Activated T-cell treated with anti-CD3 and anti-CD28 coated beads for 48 hours (primary cell): ENCODE data around the gene IL12RB1.

Source experiments
- DNase-seq: peaks from one replicate; pipeline ENCODE4 v3.0.0-alpha.2; 2020; ENCODE audit warnings: low read depth

The IL12RB1 gene

DNA sequence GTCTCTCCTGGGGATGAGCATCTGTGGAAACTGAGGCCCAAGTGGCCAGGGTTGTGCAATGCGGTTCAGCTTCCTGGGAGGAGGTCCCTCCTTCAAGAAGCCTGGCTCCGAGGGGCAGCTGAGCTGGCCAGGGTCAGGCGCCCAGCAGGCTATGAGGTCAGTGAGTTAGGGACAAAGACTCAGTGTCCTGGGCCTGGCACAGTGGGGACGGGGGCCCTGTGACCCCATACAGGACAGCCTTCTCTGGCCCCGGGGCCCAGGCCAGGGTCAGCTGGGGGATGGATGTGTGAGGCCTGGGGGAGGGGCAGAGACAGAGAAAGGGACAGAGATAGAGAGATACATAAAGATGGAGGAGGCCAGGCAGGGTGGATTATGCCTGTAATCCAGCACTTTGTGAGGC, 3.0 kb upstream of the IL12RB1 start:
- no peak for DNase-seq

DNA sequence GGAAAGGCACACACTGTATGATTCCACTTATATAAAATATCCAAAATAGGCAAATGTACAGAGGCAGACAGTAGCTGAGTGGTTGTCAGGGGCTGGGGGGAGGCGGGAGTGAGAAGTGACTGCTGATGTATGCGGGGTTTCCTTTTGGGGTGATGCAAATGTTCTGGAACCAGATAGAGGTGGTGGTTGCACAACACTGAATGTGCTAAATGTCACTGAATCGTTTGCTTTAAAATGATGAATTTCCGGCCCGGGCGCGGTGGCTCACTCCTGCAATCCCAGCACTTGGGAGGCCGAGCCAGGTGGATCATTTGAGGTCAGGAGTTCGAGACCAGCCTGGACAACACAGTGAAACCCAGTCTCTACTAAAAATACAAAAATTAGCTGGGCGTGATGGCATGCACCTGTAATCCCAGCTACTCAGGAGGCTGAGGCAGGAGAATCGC, 2.4 kb upstream of the IL12RB1 start:
- peak; percentile 60 for DNase-seq

DNA sequence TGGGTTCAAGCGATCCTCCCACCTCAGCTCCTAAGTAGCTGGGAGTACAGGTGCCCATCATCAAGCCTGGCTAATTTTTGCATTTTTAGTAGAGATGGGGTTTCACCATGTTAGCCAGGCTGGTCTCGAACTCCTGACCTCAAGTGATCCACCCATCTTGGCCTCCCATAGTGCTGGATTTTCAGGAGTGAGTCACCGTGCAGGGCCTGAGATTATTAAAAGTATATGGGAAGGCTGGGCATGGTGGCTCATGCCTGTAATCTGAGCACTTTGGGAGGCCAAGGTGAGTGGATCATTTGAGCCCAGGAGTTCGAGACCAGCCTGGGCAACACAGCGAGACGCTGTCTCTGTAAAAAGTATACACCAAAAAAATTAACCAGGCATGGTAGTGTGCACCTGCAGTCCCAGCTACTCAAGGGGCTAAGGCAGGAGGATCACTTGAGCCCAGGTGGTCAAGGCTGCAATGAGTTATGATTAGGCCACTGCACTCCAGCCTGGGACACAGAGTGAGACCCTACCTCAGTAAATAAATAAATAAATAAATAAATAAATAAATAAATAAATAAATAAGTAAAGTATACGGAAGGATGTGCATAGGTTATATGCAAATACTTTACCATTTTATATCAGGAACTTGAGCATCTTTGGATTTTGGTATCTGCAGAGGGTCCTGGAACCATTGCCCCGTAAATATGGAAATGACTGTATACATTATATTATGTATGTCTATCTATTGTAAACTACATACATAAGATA, 854 bp downstream of the IL12RB1 start:
- no peak for DNase-seq

DNA sequence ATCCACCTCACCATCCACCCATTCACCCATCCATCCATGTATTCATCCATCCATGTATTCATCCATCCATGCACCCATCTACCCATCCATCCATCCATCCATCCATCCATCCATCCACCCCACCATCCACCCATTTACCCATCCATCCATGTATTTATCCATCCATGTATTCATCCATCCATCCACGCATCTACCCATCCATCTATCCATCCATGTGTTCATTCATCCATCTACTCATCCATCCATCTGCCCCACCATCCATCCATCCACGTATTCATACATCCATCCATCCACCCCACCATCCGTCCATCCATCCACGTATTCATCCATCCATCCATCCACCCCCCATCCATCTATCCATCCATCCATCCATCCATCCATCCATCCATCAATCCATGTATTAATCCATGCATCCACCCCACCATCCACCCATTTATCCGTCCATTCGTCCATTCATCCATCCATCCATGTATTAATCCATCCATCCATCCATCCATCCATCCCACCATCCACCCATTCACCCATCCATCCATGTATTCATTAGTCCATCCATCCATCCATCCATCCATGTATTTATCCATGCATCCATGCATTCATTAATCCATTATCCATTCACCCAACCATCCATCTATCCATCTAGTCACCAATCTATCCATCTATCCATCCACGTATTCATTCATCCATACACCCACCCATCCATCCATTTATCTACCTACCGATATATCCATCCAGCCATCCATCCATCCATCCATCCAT, 2.6 kb downstream of the IL12RB1 start:
- DNase-seq: no peak

DNA sequence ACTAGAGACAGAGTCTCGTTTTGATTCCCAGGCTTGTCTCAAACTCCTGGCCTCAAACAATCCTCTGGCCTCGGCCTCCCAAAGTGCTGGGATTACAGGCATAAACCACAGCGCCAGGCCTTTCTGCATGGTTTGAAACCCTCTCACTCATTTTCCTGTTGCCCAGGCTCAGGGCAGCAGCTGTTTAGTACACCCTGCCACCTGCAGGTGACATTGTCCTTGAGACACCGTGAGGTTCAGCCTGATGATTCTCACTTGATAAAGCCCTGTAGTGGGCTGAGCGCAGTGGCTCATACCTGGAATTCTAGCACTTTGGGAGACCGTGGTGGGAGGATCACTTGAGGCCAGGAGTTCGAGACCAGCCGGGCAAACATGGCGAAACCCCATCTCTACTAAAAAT, 12.5 kb downstream of the IL12RB1 start:
- DNase-seq: no peak

DNA sequence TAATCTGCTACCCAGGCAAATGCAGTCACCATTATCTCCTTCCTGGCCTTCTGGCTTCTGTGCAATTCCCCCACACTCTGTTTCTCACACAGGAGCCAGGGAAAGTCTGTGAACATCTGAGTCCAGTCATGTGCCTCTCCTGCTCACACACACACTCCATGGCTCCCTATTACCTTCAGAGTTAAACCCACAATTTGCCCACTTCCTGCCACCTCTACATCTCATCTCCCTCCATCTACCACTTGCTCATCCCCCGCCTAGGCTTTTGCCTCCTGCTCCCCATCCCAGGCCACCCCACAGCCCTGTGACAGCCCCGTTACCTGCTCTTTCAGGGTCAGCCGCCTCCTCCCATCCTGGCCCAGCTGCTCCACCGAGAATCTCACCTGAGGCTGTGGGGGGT, 13.5 kb downstream of the IL12RB1 start:
- DNase-seq: no peak

DNA sequence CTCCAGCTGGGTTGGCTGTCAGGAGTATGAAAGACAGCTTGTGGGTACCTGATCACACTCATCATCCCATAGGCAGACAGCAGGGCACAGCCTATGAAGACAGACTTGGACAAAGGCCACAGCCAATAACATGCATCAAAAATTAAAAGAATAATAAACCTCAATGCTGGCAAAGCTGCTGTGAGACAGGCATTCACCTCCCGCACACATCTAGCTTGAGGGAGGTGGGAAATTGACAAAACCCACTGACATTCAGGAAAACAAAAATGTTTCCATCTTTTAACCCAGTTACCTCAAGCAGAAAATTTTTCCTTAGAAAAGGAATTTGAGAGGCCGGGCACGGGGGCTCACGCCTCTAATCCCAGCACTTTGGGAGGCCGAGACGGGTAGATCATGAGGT, 14.4 kb downstream of the IL12RB1 start:
- DNase-seq: no peak

DNA sequence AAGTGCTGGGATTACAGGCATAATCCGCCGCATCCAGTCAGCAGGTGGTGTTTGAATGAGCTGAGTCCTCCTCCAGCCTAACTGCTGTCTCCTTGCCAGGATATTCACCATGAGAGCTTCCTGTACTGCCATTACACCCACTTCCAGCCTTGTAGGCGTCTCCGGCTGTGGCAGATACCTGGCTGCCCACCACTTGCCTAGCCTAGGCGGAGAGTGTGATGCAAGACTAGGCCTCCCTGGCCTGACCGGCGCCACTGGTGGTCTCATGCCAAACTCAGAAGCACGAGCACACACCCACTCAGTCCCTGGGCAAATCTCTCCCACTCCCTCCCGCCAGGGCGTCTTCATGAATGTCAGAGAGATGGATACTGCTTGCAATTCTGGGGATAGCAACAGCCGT, 16.6 kb downstream of the IL12RB1 start:
- no peak for DNase-seq

DNA sequence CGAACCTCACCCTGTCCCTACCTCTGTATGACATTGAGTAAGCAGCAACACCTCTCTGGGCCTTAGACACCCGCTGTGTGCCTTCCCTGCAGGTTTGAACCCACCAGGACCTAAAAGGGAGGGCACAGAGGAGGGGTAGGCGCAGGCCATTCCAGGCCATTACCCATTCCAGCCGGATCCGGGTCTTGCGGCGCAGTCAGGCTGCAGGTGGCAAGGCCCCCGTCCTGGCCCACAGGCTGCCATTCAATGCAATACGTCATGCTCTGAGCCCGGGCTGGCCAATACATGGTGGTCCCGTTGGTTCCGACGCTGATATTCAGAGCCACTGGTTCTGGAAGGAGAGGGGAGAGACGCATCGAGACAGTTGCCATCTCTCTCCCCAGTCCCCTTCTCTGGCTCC, 17.4 kb downstream of the IL12RB1 start:
- no peak for DNase-seq

DNA sequence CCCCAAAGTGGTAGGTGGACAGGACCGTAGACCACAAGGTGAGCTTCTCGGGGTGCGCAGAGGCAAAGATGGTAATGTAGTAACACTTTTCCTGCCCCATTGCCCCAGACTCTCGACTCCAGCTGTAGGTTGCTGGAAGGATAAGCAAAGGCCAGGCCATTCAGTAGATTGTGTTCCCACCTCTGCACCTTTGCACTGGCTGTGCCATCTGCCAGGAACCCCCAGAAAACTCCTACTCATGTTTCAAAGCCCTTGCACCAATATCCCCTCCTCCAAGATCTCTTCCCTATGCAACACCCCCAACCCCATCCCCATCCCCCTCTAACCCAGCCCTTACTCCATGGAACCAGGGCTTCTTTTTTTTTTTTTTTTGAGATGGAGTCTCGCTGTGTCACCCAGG, 18.3 kb downstream of the IL12RB1 start:
- DNase-seq: no peak

DNA sequence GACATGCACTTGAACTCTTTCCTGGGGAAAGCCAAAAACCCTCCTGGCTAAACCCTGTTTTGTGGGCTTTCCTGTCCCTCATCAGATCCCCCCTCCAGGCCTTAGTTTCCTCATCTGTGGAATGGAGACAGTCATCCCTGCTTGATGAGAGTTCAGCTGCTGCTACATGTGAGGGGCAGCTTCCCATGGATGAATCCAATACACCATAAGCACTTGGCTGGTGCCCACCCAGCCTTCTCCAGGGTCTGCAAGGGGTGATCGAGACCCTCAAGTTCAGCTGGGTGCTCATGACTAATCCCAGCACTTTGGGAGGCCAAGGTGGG, 21.6 kb downstream of the IL12RB1 start:
- no peak for DNase-seq

DNA sequence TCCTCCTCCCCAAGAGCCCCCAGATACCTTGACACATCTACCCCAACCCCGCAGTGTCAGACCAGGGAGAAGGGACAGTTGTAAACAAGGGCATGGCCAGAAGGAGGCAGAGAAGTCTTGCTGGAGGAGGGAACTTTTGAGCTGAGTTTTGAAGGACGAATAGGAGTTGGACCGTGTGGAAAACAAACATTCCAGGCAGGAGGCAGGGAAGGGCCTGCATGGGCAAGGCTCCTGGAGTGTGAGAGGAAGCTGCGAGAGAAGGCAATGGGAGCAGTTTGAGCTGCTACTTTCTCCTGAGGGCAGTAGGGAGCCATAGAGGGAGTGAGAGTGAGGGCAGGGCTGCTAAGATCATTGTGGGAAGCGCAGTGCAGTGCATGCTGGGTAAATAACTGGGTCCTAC, 23.3 kb downstream of the IL12RB1 start:
- peak; percentile 31 for DNase-seq

DNA sequence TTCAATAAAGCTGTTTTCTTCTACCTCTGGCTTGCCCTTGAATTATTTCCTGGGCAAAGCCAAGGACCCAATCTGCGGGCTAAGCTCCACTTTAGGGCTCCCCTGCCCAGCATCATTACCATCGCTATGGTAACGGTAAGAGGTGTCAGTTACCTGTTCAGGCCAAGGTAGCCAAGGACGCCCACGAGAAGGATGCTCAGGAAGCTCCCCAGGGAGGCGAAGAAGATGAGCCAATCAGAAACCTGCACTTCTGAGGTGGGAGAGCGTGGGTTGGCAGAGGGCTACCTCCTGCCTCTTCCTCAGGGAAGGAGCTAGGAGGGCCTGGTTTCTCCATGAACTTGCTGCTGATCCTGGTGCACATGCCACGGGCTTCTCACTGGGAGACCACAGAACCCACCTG, 24.7 kb downstream of the IL12RB1 start:
- no peak for DNase-seq

DNA sequence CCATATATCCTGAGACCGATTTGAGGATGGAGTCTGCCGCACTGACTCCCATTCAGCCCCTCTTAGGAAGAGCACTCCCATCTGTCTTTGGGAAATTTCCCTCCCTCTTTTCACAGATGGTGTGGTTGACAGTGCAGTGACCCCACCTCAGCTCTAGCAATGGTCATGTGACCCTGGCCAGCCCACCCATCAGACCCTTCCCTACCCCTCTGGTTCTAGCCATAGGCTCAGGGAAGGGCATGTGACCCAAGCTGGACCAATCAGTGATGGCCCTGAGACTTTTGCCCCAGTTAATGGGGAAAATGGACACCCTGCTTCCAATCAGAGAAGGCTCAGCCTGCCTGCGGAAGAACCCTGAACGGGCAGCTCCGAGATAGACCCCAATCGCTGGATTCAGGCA, 26.3 kb downstream of the IL12RB1 start:
- no peak for DNase-seq

DNA sequence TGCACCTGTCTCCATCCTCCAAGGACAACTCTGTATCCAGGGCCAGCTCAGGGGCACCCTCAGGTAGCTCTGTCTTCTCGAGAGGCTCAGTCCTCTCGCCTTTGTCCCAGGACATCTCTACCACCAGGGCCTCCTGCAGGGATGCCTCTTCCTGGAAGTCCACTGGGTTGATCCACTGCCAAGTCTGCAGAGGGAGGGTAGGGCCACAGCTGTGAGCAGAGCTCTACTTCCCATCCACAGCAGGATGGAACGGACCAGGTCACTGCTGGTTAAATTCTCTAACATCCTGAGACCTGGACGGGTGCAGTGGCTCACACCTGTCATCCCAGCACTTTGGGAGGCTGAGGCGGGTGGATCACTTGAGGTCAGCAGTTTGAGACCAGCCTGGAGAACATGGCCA, 26.8 kb downstream of the IL12RB1 start:
- DNase-seq: no peak

DNA sequence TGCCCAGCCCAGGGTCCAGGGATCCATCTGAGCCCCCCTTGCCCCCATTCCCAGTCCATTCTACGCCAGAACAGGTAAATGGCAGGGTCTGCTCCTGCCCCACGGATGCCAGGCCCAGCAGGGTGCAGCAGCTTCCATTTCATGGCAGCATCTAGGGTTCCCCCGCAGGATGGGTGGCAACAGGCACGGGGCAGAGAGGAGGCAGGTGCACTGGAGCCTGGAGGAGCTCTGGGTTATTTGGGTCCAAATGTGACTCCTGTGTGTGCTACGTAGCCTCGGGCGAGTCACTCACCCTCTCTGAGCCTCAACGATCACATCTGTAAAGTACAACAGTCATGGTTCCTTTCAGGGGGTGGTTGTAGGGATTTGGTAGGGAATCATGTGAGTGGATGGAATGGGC, 27.4 kb downstream of the IL12RB1 start:
- DNase-seq: no peak

DNA sequence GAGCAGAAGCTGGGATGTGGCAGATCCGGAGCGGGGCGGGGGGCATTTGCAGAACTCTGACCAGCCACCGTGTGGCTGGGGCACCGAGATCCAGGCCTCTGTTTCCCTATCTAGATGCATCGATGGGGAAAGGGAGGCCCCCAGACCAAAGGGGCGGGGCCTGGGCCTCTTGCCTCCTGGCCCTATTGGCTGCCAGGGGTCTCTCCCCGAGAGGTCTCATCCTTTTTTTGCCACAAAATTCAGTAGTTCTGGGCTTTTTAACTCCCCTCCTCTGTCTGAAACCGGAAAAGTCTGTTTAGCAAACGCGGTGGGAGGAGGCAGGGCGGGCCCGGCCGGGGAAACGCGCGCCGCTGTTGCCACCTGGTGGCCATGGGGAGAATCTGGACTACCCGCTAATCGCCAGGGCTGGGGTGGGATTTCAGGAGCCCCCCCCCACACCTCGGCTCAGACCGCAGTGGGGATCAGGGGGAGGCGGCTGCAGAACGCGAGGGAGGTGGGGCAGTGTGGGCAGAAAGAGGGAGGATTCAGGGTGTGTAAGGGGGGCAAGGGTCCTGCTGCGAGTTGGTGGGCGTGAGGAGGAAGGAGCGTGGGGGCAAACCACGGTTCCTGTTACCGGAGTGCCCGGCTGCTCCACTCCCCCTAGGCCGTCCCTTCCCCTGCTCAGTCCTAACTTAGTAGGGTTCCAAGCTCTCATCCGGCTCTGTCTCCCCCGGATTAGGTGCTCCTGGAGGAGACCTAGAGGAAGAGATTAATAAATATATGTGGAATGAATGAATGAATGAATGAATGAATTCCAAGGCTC, 28.3 kb downstream of the IL12RB1 start:
- DNase-seq: peak; percentile 77

DNA sequence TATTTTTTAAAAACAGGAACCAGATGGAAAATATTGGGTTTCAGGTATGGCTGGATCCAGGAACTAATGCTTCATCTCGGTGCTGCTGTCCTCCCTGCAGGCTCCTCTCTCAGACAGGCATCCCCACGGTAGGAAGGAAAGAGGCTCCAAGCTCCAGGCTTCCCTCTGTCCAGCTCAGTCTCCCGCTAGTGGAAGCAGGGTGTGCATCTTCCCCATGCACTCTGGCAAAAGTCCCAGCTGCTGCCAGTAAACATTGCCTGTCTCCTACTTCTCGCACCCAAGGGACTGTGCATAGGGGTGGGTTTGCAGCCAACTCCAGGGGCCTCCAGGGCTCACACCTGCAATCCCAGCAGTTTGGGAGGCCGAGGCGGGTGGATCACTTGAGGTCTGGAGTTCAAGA, 29.2 kb downstream of the IL12RB1 start:
- no peak for DNase-seq

DNA sequence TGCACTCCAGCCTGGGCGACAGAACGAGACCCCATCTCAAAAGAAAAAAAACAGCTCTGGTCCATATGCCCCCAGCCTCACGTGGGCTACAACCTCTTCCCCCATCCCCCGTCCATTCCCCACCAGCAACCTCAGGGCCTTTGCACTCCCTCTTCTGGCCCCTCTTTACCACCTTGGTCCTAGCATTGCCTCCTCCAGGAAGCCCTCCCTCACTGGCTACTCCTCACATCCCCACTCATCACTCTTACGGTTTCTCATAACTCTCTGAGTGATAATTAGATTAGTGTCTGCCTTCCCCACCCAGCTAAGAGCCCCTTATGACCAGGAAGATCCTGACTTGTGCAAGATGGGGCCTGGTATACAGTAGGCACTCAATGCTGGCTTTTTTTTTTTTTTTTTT, 30.8 kb downstream of the IL12RB1 start:
- no peak for DNase-seq

DNA sequence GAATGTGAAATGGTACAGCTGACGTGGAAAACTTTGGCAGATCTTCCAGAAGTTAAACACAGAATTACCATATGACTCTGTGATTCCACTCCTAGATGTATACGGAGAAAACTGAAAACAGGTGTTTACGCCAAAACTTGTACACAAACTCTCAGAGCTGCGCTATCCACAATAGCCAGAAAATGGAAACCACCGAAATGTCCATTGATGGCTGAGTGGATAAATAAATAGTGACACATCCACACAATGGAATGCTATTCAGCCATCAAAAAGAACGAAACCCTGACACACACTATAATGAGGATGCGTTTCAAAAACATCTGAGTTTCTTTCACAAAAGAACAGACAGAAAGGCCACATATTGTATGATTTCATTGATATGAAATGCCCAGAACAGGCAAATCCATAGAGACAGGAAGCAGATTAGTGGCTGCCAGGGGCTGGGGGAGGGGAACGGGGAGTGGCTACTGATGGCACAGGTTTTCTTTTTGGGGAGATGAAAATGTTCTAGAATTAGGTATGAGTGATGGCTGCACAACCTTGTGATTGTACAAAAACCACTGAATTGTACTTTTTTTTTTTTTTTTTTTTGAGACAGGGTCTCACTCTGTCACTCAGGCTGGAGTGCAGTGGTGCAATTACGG, 33.0 kb downstream of the IL12RB1 start:
- no peak for DNase-seq

DNA sequence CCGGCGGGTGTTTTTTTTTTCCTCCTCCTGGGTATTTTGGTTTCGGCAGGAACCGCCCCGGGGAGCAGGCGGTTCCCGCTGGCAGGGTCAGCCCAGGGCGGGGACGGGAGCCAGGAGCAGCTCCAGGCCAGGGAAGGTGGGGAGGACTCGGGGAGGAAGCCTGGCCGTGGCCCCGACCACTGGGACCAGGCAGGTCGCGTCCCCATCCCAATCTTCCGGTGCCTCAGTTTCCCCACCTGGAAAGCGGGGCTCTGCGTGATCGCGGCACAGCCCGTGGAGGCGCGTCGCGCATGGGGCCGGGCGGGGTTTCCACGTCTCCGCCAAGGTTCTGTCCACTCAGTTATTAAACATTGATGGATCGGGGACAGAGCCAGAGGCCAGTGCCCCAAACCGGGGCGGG, 34.8 kb downstream of the IL12RB1 start:
- no peak for DNase-seq

DNA sequence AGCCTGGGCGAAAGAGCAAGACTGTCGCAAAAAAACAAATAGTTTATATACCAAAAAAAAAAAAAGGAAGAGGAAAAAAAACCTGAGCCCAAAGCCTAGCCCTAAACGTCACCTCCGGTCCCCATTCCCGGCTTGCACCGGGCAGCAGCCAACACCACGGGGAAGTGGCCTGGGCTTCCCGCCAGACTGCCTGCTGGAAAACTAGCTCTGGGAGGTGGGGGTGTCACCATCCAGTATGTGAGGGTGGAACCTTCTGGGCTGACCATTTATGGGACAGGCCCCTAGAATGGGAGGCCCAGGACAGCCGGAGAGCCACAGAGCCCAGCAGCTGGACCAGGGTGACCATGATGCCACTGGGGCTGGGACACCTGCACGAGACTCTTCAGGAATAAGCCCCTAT, 37.3 kb downstream of the IL12RB1 start:
- no peak for DNase-seq
